Activated CD8-positive, alpha-beta memory T cell treated with anti-CD3 and anti-CD28 coated beads for 4 hours (primary cell): Measurements from ENCODE around the gene SMIM41.
A peak's percentile ranks its signal among the peaks of the same experiment; 100 is the strongest.
"Not testable (repeated sequence)": the region's sequence is repeated elsewhere in the genome, so short reads cannot be mapped to it uniquely, and the experiment has no call there.

ENCODE experiments used
- DNase-seq, 2 donors: peaks; one replicate each; pipeline ENCODE4 v3.0.0-alpha.2; 2020; ENCODE audit warnings: low read depth in 2 of 2

Gene SMIM41

GRCh38 chr12:52085682-52086180 lies 6.2 kb downstream of the SMIM41 start:
- no peak for DNase-seq

GRCh38 chr12:52086366-52086765 lies 6.9 kb downstream of the SMIM41 start:
- DNase-seq, result no peak

DNA sequence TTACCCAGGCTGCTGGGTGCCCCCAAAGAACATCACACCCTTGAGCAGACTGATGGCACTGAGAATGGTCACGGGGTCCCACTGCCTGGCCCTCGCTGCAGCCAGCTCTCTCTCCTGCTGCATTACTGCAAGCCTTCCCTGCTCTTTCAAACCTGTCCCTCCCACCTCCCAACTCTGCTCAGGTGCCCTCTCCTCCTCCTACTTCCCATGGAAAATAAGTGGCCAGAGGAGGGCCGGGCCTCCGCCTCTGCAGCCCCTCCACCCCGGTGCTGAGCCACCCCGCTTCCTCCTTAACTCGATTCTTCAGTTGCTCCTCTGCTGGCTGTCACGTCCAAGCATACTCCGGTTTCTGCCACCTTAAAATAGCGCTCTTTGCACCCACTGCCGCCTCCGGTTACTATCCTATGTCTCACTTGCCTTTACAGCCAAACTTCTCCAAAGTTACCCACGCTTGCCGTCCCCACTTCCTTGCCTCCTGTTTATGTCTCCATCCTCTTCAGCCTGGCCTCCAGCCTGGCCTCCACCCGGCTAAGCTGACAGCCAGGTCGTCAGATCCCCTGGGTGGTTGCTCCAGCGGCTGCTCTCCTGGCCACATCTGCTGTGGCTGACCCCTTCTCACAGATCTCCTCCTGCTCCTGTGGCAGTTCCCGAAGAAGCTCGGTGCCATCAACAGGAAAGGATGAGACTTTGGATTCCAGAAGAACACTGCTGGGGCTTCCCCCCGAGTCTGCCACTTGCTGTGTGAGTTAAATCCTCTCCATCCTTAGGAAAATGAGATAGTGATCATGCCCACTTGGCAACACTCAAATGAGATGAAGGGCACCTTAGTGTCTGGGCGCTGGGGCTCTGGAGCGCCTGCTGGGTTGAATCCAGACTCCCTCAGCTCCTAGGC lies 7.7 kb downstream of the SMIM41 start:
- DNase-seq, result no peak

DNA sequence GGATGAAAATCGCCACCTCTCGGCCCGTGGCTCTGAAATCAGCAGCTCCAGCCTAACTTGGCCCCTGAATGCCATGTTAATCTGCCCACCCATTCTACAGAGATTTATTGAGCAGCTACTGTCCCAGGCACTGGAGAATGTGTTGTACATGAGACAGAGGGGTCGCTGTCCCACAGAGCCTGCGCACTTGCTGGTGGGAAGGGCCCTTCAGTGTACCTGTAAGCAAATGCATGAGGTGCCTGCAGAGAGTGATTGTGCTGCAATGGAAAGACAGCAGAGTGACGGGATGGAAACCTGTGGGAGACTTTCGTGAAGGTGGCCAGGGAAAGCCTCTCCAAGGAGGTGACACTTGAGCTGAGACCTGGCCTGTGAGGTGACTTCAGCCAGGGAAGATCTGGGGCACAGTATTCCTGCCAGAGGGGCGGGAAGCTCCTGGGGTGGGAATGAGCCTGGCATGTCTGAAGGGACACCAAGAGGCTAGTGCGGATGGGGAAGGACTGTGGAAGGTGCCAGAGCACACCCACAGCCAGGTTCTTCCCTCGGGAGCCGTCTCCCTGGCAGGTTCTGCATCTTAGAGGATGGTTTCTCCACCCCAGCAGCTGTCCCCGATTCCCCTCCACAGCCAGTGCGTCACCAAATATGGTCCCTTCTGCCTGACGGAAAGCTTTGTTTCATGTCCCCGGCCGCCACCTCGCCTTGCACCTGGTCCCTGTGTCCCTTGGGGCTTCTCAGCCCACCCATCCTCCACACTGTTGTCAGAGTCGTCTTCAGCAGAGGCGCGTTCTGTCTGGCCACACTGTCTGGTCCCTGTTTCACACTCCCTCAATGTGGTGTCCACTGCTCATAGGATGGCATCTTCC lies 8.7 kb downstream of the SMIM41 start:
- no peak for DNase-seq

- no peak for DNase-seq
Measured at GRCh38 chr12:52089491-52089890, 10.0 kb downstream of the SMIM41 start.

DNA sequence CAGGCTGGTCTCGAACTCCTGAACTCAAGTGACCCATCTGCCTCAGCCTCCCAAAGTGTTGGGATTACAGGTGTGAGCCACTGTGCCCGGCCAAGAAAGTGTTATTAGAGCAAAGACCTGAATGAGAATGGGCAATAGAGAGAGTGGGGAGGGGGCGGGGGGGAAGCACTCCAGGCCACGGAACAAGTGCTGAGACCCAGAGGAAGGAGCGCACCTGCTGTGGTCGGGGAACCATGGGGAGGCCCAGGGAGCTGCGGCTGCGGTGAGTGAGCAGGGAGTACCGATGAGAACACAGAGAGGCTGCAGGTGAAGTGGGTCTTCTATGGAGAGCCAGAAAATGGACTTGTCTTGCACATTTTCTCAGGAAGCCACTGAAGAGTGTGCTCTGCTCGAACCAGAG lies 10.8 kb downstream of the SMIM41 start:
- DNase-seq, result no peak

DNA sequence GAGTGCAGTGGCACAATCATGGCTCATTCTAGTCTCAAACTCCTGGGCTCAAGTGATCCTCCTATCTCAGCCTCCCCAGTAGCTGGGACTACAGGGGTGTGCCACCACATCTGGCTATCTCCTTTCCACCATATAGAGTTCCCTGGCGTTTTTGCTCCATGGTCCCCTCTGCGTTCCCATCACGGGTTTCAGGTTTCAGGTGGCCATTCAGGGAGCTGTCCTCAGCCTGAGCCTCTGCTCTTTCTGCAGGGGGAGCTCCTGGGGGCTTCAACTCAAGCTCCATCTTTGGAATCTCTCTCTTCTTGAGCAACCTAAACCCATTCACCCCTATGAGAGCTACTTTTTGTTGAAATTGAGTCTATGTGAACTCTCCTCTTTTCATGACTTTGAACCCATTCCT lies 11.6 kb downstream of the SMIM41 start:
- DNase-seq, result no peak

- DNase-seq, result no peak
Measured at GRCh38 chr12:52091869-52092268, 12.4 kb downstream of the SMIM41 start.

DNA sequence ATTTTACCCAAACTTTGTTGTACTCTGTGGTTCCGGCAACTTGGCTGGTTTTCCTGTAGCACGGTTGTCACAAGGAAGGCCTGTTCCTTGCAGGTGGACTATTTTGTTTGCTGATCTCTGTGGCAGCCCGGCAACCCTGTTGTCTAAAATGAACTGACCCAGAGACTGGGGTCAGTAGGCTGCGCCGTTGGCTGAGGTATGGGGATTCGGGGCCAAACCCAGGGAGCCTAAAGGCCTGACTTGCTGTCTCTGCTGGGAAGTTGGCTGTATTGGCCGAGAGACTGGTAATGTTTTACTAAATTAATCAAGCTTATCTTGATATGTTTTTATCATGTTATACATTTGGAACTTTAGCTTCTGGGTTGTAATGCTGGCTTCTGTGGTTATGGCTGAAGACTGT lies 13.8 kb downstream of the SMIM41 start:
- DNase-seq, result no peak

DNA sequence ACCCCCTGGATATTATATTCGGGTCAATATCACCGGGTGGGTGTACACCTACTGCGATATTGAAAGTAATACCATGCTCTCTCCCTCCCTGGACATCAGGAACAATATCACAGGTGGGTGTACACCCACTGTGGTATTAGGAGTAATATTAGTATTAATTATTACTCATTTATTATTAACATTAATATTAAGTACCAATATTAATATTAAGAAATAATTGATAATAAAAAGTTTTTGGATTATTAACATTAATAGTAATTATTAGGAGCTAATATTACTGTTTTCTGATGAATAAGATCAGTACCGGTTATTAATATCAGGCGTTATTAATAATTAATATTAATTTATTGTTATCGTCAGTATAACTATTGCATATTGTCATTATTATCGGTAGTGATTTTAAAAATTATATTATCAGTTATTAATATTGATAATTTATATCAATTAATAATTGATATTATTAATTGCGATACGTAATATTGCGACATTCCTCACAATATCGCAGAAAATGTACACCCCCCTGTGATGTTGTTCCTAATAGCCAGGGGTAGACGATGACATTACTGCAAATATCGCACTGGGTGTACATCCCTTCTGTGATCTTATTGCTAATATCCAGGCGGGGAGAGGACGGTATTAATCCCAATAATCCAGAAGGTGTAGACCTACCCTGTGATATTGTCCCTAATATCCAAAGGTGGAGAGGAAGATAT lies 17.0 kb downstream of the SMIM41 start:
- no peak for DNase-seq

DNA sequence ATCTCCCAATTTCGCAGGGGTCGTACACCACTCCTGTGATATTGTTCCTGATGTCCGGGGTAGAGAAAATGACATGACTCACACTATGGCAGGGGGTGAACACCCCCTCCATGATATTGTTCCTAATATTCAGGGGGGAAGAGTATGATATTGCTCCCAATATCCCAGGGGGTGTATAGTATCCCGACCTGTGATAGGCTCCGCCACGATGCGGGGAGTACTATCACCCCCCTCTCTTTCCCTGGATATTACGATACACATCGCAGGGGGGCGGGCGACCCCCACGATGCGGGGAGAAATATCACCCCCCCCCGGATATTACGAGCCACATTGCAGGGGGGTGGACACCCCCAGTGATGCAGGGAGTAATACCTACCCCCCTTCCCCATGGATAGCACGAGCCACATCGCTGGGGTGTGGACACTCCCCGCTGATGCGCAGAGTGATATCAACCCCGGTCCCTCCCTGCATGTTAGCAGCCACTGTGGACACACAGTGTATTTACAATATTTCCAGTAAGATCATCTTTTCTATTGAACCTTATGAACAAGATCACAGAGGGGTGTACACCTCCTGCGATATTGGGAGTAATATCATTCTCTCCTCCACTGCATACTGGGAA lies 17.7 kb downstream of the SMIM41 start:
- DNase-seq, result no peak

GRCh38 chr12:52104431-52105089 lies 25.1 kb downstream of the SMIM41 start:
- DNase-seq, result not testable (repeated sequence)

GRCh38 chr12:52116222-52117125 lies 37.0 kb downstream of the SMIM41 start:
- peak; percentile 20 to 49 for DNase-seq

DNA sequence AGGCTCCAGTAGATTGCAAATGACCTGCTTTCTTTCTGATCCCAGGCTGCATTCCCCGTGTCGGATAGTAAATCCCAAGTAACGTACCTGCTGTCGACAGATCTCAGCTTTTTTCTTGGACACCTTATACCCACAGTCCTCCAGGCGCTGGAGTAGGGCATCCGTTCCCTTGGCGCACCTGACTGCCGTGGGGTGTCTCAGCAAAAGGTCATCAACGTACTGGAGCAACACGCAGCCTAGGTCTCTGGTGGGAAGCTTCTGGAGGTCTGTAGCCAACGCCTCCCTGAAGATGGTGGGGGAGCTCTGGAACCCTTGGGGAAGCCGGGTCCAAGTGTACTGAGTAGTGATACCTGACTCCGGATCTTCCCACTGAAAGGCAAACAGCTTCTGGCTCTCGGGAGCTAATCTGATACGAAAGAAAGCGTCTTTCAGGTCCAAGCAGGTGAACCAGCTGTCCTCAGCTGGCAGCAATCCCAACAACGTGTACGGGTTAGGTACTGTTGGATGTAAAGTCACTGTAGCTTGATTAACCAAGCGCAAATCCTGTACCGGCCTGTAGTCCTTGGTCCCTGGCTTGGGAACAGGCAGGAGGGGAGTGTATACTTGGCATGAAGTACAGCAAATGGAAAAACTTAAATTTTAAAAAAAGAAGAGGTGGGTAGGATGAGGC lies 38.4 kb downstream of the SMIM41 start:
- DNase-seq, result not testable (repeated sequence)

GRCh38 chr12:52119398-52120254 lies 40.1 kb downstream of the SMIM41 start:
- no peak for DNase-seq

DNA sequence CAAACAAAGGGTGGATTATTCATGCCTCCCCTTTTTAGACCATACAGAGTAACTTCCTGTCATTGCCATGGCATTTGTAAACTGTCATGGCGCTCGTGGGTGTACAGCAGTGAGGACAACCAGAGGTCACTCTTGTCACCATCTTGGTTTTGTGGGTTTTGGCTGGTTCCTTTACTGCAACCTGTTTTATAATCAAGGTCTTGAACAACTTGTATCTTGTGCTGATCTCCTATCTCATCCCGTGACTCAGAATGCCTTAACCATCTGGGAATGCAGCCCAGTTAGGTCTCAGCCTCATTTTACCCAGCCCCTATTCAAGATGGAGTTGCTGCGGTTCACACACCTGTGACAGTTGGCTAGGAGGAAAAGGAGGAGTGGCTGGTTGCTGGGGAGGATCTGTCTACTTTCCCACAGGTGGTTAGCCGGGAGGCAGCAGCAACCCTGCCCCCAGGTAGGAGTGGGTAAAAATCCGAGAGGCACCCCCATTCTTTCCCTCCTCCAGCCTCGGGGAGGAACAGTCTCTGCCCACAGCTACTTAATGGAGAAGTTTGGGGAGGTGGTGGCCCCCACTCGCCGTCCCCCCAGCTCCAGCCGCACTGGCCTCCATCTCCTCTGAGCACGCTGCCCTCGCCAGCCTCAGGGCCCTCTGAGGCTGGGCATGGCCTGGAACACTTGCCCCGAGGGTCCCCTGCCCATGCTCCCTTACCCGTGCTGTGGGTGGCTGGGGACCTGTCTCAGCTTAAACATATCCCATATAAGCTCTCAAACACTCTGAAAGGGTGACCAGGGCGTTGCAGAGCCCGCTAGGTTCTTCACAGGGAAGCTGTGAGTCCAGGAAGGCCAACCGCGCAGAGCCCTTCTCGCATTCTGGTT lies 41.7 kb downstream of the SMIM41 start:
- DNase-seq, result no peak

- DNase-seq, result peak; percentile 16 to 32
Measured at GRCh38 chr12:52121824-52122539, 42.5 kb downstream of the SMIM41 start.
